Measurements from ENCODE around the gene ANKRD50. TPM values are rescaled to one million over a fixed set of nuclear protein-coding genes. Genes with fewer than 3 reads are reported as not detected.

ANKRD50 gene
- total and polyA plus RNA-seq, 9 of the 15 experiments (the other 6 are each of a cell fraction or from before 2014, with no cell fraction given) = 2.0 to 8.0 (median 6.2) TPM

- TF ChIP-seq ZBTB12 (CRISPR knock-in tag; IDR thresholded peaks at IDR 0.05) = no peak
These were observed 30.1 kb downstream of the ANKRD50 start (continued) for GRCh38 chr4:124682384-124682783.

GRCh38 chr4:124666496-124666895 is 46.0 kb downstream of the ANKRD50 start:
- no TSS peak for BruUV-seq (replicated peaks)
- ChIA-PET CTCF (ENCODE audit: low intra/inter-chr PET ratio) (no interaction called here), POLR2A (no interaction called here)
- ATAC-seq (no peak), FAIRE-seq (no peak), DNase-seq (ENCODE audit: extremely low read depth in 1 of 4, low spot score in 3 of 4) (no peak)
- H3K9me1 ChIP-seq (ENCODE audit: control insufficient read depth, insufficient read depth, low read length) = no peaks in the 10 kb centered on the region
- in situ Hi-C loops (cut with MboI) = no loop called here
- TF ChIP-seq SMARCA5 (IDR thresholded peaks at IDR 0.05) = no peak
- TF ChIP-seq ZNF830 (CRISPR knock-in tag; IDR thresholded peaks at IDR 0.05) = no peak
- H3K4me3 ChIP-seq = no peak overlapping the region
- no peaks in the 10 kb centered on the region for H3K27me3 ChIP-seq (ENCODE audit: control insufficient read depth in 2 of 2, insufficient read depth in 2 of 2, low read length in 2 of 2)
- no peak overlapping the region for H3K27ac ChIP-seq (ENCODE audit: extremely low read depth, low read depth, low read length)
- no peaks in the 10 kb centered on the region for H3K79me2 ChIP-seq (ENCODE audit: control insufficient read depth, insufficient read depth, low read length)
- H4K20me1 ChIP-seq (replicated peaks; ENCODE audit: control insufficient read depth, insufficient read depth, low read length) = no peaks in the 10 kb centered on the region
- intact Hi-C loops (cut with micrococcal nuclease) = no loop called here
- no peak overlapping the region for H2AFZ ChIP-seq (ENCODE audit: low read depth, low read length)
- H3K4me1 ChIP-seq (replicated peaks in 1 of 2; ENCODE audit: control insufficient read depth in 2 of 2, insufficient read depth in 2 of 2, low read length in 2 of 2) = no peaks in the 10 kb centered on the region
- H3K9ac ChIP-seq (ENCODE audit: insufficient read depth in 1 of 2, low read depth in 2 of 2, low read length in 2 of 2) = no peak overlapping the region
- H3K9me3 ChIP-seq (replicated peaks; ENCODE audit: control insufficient read depth, insufficient read depth, low read depth, low read length) = no peaks in the 10 kb centered on the region
- peaks cover 24% of the 10 kb centered on the region for H3K36me3 ChIP-seq (ENCODE audit: control insufficient read depth, insufficient read depth, low read length)
- H3K4me2 ChIP-seq (ENCODE audit: insufficient read depth, low read length) = no peak overlapping the region
- WGBS (ENCODE audit: insufficient coverage, low coverage, missing lambda C conversion rate) = 77% methylated on average over 2 of the region's 2 CpGs

- no peak for FAIRE-seq
- TF ChIP-seq PCBP2 (IDR thresholded peaks at IDR 0.05; ENCODE audit: low read depth, low read length, poor library complexity, severe bottlenecking) (peak; percentile 89), HNRNPK (IDR thresholded peaks at IDR 0.05; ENCODE audit: low read depth, low read length, poor library complexity, severe bottlenecking) (peak; percentile 89), SRSF1 (IDR thresholded peaks at IDR 0.05; ENCODE audit: low read depth, low read length) (no peak), PCBP1 (IDR thresholded peaks at IDR 0.05; ENCODE audit: low read depth, low read length, poor library complexity, severe bottlenecking) (peak; percentile 70)
These were observed 53.7 kb downstream of the ANKRD50 start for GRCh38 chr4:124658795-124659194.

More at GRCh38 chr4:124658795-124659194, 53.7 kb downstream of the ANKRD50 start:
- Histone ChIP-seq H3K27ac (ENCODE audit: extremely low read depth, low read depth, low read length) (no peak overlapping the region), H3K27me3 (ENCODE audit: control insufficient read depth in 2 of 2, insufficient read depth in 2 of 2, low read length in 2 of 2) (no peaks in the 10 kb centered on the region), H3K36me3 (ENCODE audit: control insufficient read depth, insufficient read depth, low read length) (no peaks in the 10 kb centered on the region), H3K9me1 (ENCODE audit: control insufficient read depth, insufficient read depth, low read length) (no peaks in the 10 kb centered on the region), H2AFZ (ENCODE audit: low read depth, low read length) (no peak overlapping the region), H3K4me3 (no peak overlapping the region), H4K20me1 (replicated peaks; ENCODE audit: control insufficient read depth, insufficient read depth, low read length) (no peaks in the 10 kb centered on the region), H3K4me2 (ENCODE audit: insufficient read depth, low read length) (no peak overlapping the region), H3K4me1 (replicated peaks in 1 of 2; ENCODE audit: control insufficient read depth in 2 of 2, insufficient read depth in 2 of 2, low read length in 2 of 2) (no peaks in the 10 kb centered on the region), H3K9me3 (replicated peaks; ENCODE audit: control insufficient read depth, insufficient read depth, low read depth, low read length) (no peaks in the 10 kb centered on the region), H3K79me2 (ENCODE audit: control insufficient read depth, insufficient read depth, low read length) (no peaks in the 10 kb centered on the region), H3K9ac (ENCODE audit: insufficient read depth in 1 of 2, low read depth in 2 of 2, low read length in 2 of 2) (no peak overlapping the region)
- DNase-seq (ENCODE audit: extremely low read depth in 1 of 4, low spot score in 3 of 4) (no peak), ATAC-seq (no peak)
- intact Hi-C loops (cut with micrococcal nuclease) (no loop called here), in situ Hi-C loops (cut with MboI) (no loop called here)
- WGBS (ENCODE audit: insufficient coverage, low coverage, missing lambda C conversion rate) = 13% methylated on average over 1 of the region's 1 CpG
- no TSS peak for BruUV-seq (replicated peaks)
- CTCF ChIA-PET (ENCODE audit: low intra/inter-chr PET ratio) = no interaction called here
- POLR2A ChIA-PET = no interaction called here
